ENCODE measurements around the gene RAD21L1. TPM values are rescaled to one million over a fixed set of nuclear protein-coding genes. Genes with fewer than 3 reads are reported as not detected.

The RAD21L1 gene
- total RNA-seq, 2 donors from 2014 or later: 1.4 TPM; not detected in 1

GRCh38 chr20:1183153-1183552 lies 42.7 kb upstream of the RAD21L1 start:
- H3K9me3 ChIP-seq (ENCODE audit: control insufficient read depth, low read length): no peaks in the 10 kb centered on the region
- Mint-ChIP-seq H3K9me3 (no peaks in the 10 kb centered on the region), H3K4me1 (no peaks in the 10 kb centered on the region), H3K27me3 (ENCODE audit: insufficient read depth) (peaks cover 34% of the 10 kb centered on the region), H3K27ac (no peak overlapping the region), H3K36me3 (ENCODE audit: low read depth) (peaks cover 3% of the 10 kb centered on the region), H3K4me3 (no peak overlapping the region)
- no peaks in the 10 kb centered on the region for H3K36me3 ChIP-seq (ENCODE audit: control insufficient read depth, insufficient read depth, low read length)
- H3K4me3 ChIP-seq (ENCODE audit: low read length): no peak overlapping the region
- no peak for TF ChIP-seq CTCF (conservative IDR thresholded peaks at IDR 0.05)
- 88 to 100% methylated on average over 1 to 6 of the region's 6 CpGs for WGBS, 2 experiments (ENCODE audit: insufficient coverage in 1 of 2, insufficient read length in 1 of 2)
- H3K27me3 ChIP-seq (ENCODE audit: control insufficient read depth, insufficient read depth, low read length, poor library complexity, severe bottlenecking): peaks cover 34% of the 10 kb centered on the region
- H3K9ac ChIP-seq (ENCODE audit: extremely low read depth, low read length, poor library complexity, severe bottlenecking): no peak overlapping the region
- peaks cover 5% of the 10 kb centered on the region for H3K4me1 ChIP-seq (ENCODE audit: control insufficient read depth, insufficient read depth, low read length)
- no peak overlapping the region for H3K27ac ChIP-seq (ENCODE audit: low read depth, low read length)
- no peak for DNase-seq

GRCh38 chr20:1184260-1184637 lies 41.6 kb upstream of the RAD21L1 start:
- Histone ChIP-seq H3K36me3 (ENCODE audit: control insufficient read depth, insufficient read depth, low read length) (no peaks in the 10 kb centered on the region), H3K27me3 (ENCODE audit: control insufficient read depth, insufficient read depth, low read length, poor library complexity, severe bottlenecking) (peaks cover 34% of the 10 kb centered on the region), H3K4me1 (ENCODE audit: control insufficient read depth, insufficient read depth, low read length) (peaks cover 5% of the 10 kb centered on the region), H3K27ac (ENCODE audit: low read depth, low read length) (no peak overlapping the region), H3K9me3 (ENCODE audit: control insufficient read depth, low read length) (no peaks in the 10 kb centered on the region), H3K9ac (ENCODE audit: extremely low read depth, low read length, poor library complexity, severe bottlenecking) (no peak overlapping the region), H3K4me3 (ENCODE audit: low read length) (peak overlapping the region; percentile 45)
- no peak overlapping the region for H3K27ac Mint-ChIP-seq
- no peak for DNase-seq
- TF ChIP-seq CTCF (conservative IDR thresholded peaks at IDR 0.05): no peak
- H3K9me3 Mint-ChIP-seq: no peaks in the 10 kb centered on the region
- H3K36me3 Mint-ChIP-seq (ENCODE audit: low read depth): peaks cover 3% of the 10 kb centered on the region
- H3K4me3 Mint-ChIP-seq: peak overlapping the region; percentile 62
- H3K4me1 Mint-ChIP-seq: no peaks in the 10 kb centered on the region
- WGBS, 2 experiments (ENCODE audit: insufficient coverage in 1 of 2, insufficient read length in 1 of 2): 71% methylated on average over 13 of the region's 13 CpGs; no CpG with 5 or more reads in 1 of the 2 experiments
- peaks cover 38% of the 10 kb centered on the region for H3K27me3 Mint-ChIP-seq (ENCODE audit: insufficient read depth)

GRCh38 chr20:1184638-1185315 lies 41.1 kb upstream of the RAD21L1 start, which contains the start of gene TMEM74B:
TMEM74B (minus strand) TSS chr20:1184981; CDS start chr20:1183801, 1,180 bp downstream.
- H3K9me3 Mint-ChIP-seq: no peaks in the 10 kb centered on the region
- Histone ChIP-seq H3K36me3 (ENCODE audit: control insufficient read depth, insufficient read depth, low read length) (no peaks in the 10 kb centered on the region), H3K9me3 (ENCODE audit: control insufficient read depth, low read length) (no peaks in the 10 kb centered on the region), H3K9ac (ENCODE audit: extremely low read depth, low read length, poor library complexity, severe bottlenecking) (no peak within 1 kb of the TSS), H3K4me1 (ENCODE audit: control insufficient read depth, insufficient read depth, low read length) (peaks cover 5% of the 10 kb centered on the region), H3K27ac (ENCODE audit: low read depth, low read length) (no peak within 1 kb of the TSS), H3K27me3 (ENCODE audit: control insufficient read depth, insufficient read depth, low read length, poor library complexity, severe bottlenecking) (peaks cover 38% of the 10 kb centered on the region), H3K4me3 (ENCODE audit: low read length) (peak within 1 kb of the TSS; percentile 45)
- H3K4me1 Mint-ChIP-seq: no peaks in the 10 kb centered on the region
- peaks cover 44% of the 10 kb centered on the region for H3K27me3 Mint-ChIP-seq (ENCODE audit: insufficient read depth)
- peak within 1 kb of the TSS; percentile 62 for H3K4me3 Mint-ChIP-seq
- no peak within 1 kb of the TSS for H3K27ac Mint-ChIP-seq
- TF ChIP-seq CTCF (conservative IDR thresholded peaks at IDR 0.05): no peak
- 2 to 6% methylated on average over 30 to 76 of the region's 76 CpGs for WGBS, 2 experiments (ENCODE audit: insufficient coverage in 1 of 2, insufficient read length in 1 of 2)
- H3K36me3 Mint-ChIP-seq (ENCODE audit: low read depth): peaks cover 3% of the 10 kb centered on the region
- peak; percentile 74 for DNase-seq

Data from endodermal cell (in vitro differentiated cells).